ENCODE data around the gene FBN2.

DNA sequence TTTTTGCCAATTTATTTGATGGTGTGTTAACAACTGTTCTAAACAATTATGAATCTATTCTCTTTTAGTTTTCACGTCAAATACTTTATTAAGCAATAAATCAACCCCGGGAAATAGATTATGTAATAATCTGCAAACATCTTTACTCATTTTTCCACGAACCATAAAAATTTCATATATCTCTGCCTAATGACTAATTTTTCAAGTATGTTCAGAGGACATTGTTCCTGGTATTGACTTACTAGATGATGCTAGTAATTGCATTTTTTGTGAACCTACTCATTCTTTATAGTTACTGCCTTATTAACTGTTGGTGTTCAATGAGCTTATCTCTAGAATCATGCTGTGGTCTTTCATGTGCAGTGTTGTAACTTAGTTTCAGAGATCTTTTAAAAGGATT lies 41.0 kb upstream of the FBN2 start:
- TF ChIP-seq, protein P1, sequence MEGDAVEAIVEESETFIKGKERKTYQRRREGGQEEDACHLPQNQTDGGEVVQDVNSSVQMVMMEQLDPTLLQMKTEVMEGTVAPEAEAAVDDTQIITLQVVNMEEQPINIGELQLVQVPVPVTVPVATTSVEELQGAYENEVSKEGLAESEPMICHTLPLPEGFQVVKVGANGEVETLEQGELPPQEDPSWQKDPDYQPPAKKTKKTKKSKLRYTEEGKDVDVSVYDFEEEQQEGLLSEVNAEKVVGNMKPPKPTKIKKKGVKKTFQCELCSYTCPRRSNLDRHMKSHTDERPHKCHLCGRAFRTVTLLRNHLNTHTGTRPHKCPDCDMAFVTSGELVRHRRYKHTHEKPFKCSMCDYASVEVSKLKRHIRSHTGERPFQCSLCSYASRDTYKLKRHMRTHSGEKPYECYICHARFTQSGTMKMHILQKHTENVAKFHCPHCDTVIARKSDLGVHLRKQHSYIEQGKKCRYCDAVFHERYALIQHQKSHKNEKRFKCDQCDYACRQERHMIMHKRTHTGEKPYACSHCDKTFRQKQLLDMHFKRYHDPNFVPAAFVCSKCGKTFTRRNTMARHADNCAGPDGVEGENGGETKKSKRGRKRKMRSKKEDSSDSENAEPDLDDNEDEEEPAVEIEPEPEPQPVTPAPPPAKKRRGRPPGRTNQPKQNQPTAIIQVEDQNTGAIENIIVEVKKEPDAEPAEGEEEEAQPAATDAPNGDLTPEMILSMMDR (IDR thresholded peaks at IDR 0.05): no peak
- no peak for TF ChIP-seq POLR2A (IDR thresholded peaks at IDR 0.05)

Measured in Peyer's patch (tissue), 4 donors.